K562 (cell line): ENCODE results near the gene LEPR. TPM values are rescaled to one million over a fixed set of nuclear protein-coding genes. Genes with fewer than 3 reads are reported as not detected.

Experiments used
- GMEB1 ChIP-seq: fragments of 250-450 bp; sonication (Bioruptor Pico); IDR thresholded peaks from 2 replicates; pipeline ENCODE4 v1.4.0; 2020; ENCODE audit warnings: mild to moderate bottlenecking
- MECOM ChIP-seq: fragments of 250-450 bp; sonication (Bioruptor Pico); IDR thresholded peaks from 2 replicates; pipeline ENCODE4 v1.8.0; 2022; ENCODE audit warnings: inconsistent platforms
- MTF1 ChIP-seq: fragments of 250-450 bp; sonication (Bioruptor Pico); IDR thresholded peaks from 2 replicates; pipeline ENCODE4 v1.9.0; 2021; ENCODE audit warnings: moderate library complexity, mild to moderate bottlenecking, inconsistent platforms, borderline replicate concordance
- NFE2 ChIP-seq: IDR thresholded peaks from 2 replicates; pipeline ENCODE4 v1.6.1; 2014; ENCODE audit warnings: antibody characterized with exemption, low read depth
- NR2C1 ChIP-seq, 2 experiments: fragments of 450-650 bp; IDR thresholded peaks; 2 replicates each; pipeline ENCODE4 v1.6.1; 2017; ENCODE audit warnings: mild to moderate bottlenecking in 2 of 2, antibody characterized with exemption in 1 of 2, inconsistent platforms in 1 of 2, missing compliant biosample characterization in 1 of 2, missing genetic modification characterization in 1 of 2
- SLC30A9 ChIP-seq: fragments of 250-450 bp; sonication (Bioruptor Pico); IDR thresholded peaks from 2 replicates; pipeline ENCODE4 v1.8.0; 2022; ENCODE audit warnings: mild to moderate bottlenecking, moderate library complexity
- SMAD3 ChIP-seq: fragments of 450-650 bp; formaldehyde crosslinking; conservative IDR thresholded peaks from 2 replicates; pipeline ENCODE4 v1.4.0; 2020; ENCODE audit warnings: mild to moderate bottlenecking
- STAT5A ChIP-seq: IDR thresholded peaks from 2 replicates; pipeline ENCODE4 v1.6.1; 2012; ENCODE audit warnings: low read length, inconsistent platforms, borderline replicate concordance
- TBL1XR1 ChIP-seq, 2 experiments: IDR thresholded peaks; 2 replicates each; pipeline ENCODE4 v1.6.1; 2012; ENCODE audit warnings: improper control_type of control experiment in 2 of 2, low read length in 2 of 2, mild to moderate bottlenecking in 1 of 2
- ZNF263 ChIP-seq: sonication (generic); formaldehyde crosslinking; IDR thresholded peaks from 2 replicates; pipeline ENCODE4 v1.8.0; 2022; ENCODE audit warnings: mild to moderate bottlenecking, missing genetic modification reagents, borderline replicate concordance
- ZNF318 ChIP-seq, 2 experiments: fragments of 450-650 bp; IDR thresholded peaks; 2 replicates each; pipeline ENCODE4 v1.6.1; 2016; ENCODE audit warnings: mild to moderate bottlenecking in 2 of 2, borderline replicate concordance in 1 of 2, low read depth in 1 of 2, moderate library complexity in 1 of 2
- ZNF444 ChIP-seq: fragments of 250-450 bp; sonication (Bioruptor Pico); IDR thresholded peaks from 2 replicates; pipeline ENCODE4 v1.4.0; 2020; ENCODE audit warnings: mild to moderate bottlenecking, moderate library complexity
- polyA plus RNA-seq, 8 experiments: library from polyadenylated mRNA; depleted of rRNA in 4 of 8; stranded (reverse) in 5 of 8; unstranded in 3 of 8; fragments of >200 nt; fragmentation: Nextera tagmentation in 2 of 8; fragmentation: Illumina TruSeq in 1 of 8; extraction: Ambion mirVana in 2 of 8; extraction: Trizol in 1 of 8; gene quantifications; 2 replicates each; pipeline versions ENCODE4 v1.2.1 to v1.2.3, GENCODE V29; 2011 to 2014; ENCODE audit warnings: inconsistent platforms in 1 of 8, missing spikeins in 1 of 8
- total RNA-seq, 7 experiments: library from RNA; depleted of rRNA in 6 of 7; stranded (reverse); fragments of >200 nt in 6 of 7; fragmentation: Illumina TruSeq in 2 of 7; extraction: Trizol in 2 of 7; gene quantifications; 2 replicates each; pipeline versions ENCODE4 v1.2.1 to v1.2.3, GENCODE V29; 2011 to 2021; ENCODE audit warnings: low replicate concordance in 1 of 7
- TF ChIP-seq, protein P1 (sequence below): fragments of 250-450 bp; sonication (Bioruptor Pico); IDR thresholded peaks from 2 replicates; pipeline ENCODE4 v1.5.0; 2021; ENCODE audit warnings: mild to moderate bottlenecking, moderate library complexity

Gene LEPR
- total and polyA plus RNA-seq, 9 of the 15 experiments (the other 6 are each of a cell fraction or from before 2014, with no cell fraction given): 12.2 to 111 (median 43.1) TPM

- TF ChIP-seq SMAD3 (CRISPR knock-in tag) (peak; percentile 82), STAT5A (peak; percentile 97), NFE2 (peak; percentile 73), NR2C1 (IDR thresholded peaks at IDR 0.05) (peak; percentile 82), NR2C1 (tag; IDR thresholded peaks at IDR 0.05) (peak; percentile 90), ZNF318 (IDR thresholded peaks at IDR 0.05; ENCODE audit: borderline replicate concordance in 1 of 2, low read depth in 1 of 2) (peak; percentile 35 to 76; a peak in 2 of 4 replicates), MTF1 (CRISPR knock-in tag) (no peak), TBL1XR1 (IDR thresholded peaks at IDR 0.05; ENCODE audit: low read length in 2 of 2) (peak; percentile 69 to 96; a peak in 3 of 4 replicates), MECOM (peak; percentile 83; the same call in 1 of the 2 replicates), SLC30A9 (CRISPR knock-in tag) (no peak), GMEB1 (CRISPR knock-in tag) (0 out of 2 replicates have a peak, but pooled peaks have one; percentile 29), ZNF263 (no peak), ZNF444 (CRISPR knock-in tag) (peak; percentile 71; the same call in 1 of the 2 replicates)
- TF ChIP-seq, protein P1, sequence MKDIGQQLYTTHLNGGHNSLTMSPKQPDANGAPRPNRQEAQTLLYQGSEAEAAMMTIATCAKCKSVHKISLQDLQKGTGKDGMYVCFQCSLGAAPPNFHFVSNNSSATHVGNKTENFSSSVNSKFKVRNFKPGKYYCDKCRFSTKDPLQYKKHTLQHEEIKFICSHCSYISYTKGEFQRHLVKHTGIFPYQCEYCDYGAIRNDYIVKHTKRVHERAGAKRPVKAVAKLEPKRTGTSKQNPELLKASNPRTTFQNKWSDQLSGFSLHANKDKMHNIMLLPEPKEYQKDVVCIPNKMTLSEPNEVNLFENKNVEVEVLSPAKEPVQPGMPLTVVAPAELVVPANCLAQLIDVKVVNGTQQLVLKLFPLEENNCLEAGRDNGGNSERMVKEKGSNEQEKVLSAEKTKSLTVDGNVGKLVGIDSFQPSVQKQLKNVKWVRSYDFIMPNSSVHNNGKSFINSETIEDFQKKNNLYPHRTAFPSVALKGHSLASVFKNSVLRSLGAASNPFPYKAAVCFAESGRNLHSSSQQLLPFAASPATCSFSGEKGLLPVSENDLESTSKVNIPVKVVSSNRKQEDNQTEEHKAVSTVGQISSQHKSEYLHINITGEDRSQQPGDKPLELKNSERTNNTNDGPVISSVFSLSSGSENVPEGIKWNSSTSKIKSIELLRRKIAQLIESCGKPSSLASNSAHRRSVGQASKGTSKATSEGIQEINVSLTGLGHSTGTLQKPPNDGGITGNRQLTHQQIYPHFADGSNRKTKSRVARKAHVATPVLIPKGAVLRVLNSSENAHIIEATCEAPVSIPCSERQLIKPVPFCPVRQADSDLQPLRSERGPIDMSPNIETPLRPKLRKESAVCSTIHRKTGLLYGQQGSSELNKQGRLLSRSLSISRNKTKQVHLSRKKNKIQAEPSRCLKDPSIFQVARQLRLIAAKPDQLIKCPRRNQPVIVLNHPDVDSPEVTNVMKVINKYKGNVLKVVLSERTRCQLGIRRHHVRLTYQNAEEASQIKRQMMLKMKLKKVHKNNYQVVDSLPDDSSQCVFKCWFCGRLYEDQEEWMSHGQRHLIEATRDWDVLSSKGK (CRISPR knock-in tag): 0 out of 2 replicates have a peak, but pooled peaks have one; percentile 45
Measured at GRCh38 chr1:65412256-65412983, 8.0 kb upstream of the LEPR start (continued).
